ENCODE data around the gene PXMP4.

GRCh38 chr20:33656010-33656782, 63.9 kb downstream of the PXMP4 start:
- TF ChIP-seq CTCF (IDR thresholded peaks at IDR 0.05) (no peak), EP300 (IDR thresholded peaks at IDR 0.05) (no peak), POLR2AphosphoS5 (IDR thresholded peaks at IDR 0.05) (no peak), POLR2A (IDR thresholded peaks at IDR 0.05) (no peak)

Measured in sigmoid colon (tissue), 4 donors.